ENCODE results near the gene CTTNBP2. TPM values are rescaled to one million over a fixed set of nuclear protein-coding genes. Genes with fewer than 3 reads are reported as not detected.

Gene CTTNBP2
- total and polyA plus RNA-seq, 2 experiments from 2014 or later: 7.9 to 14.5 TPM

GRCh38 chr7:117790731-117791130 lies 82.5 kb downstream of the CTTNBP2 start:
- Histone ChIP-seq H3K27me3 (no peaks in the 10 kb centered on the region), H4K20me1 (ENCODE audit: insufficient read depth, poor library complexity, severe bottlenecking) (no peaks in the 10 kb centered on the region), H2AFZ (no peak overlapping the region), H3K79me2 (no peaks in the 10 kb centered on the region), H3K9me2 (replicated peaks; ENCODE audit: insufficient read depth) (no peaks in the 10 kb centered on the region), H3K9me3 (ENCODE audit: low read depth) (no peaks in the 10 kb centered on the region), H3K4me3 (no peak overlapping the region), H3K4me2 (no peak overlapping the region), H3K27ac (no peak overlapping the region), H3K4me1 (ENCODE audit: insufficient read depth) (no peaks in the 10 kb centered on the region), H3K36me3 (replicated peaks; ENCODE audit: insufficient read depth, low read depth) (no peaks in the 10 kb centered on the region)
- TF ChIP-seq CTCF (IDR thresholded peaks at IDR 0.05; ENCODE audit: poor library complexity) (no peak), EZH2 (IDR thresholded peaks at IDR 0.05; ENCODE audit: borderline replicate concordance) (no peak), EZH2phosphoT487 (IDR thresholded peaks at IDR 0.05; ENCODE audit: low read depth, severe bottlenecking, unreplicated experiment) (no peak)
- DNase-seq (ENCODE audit: low spot score): no peak
- 85% methylated on average over 5 of the region's 5 CpGs for WGBS (ENCODE audit: low lambda C conversion rate, missing lambda C conversion rate)

- Histone ChIP-seq H3K27ac (no peak overlapping the region), H3K4me1 (ENCODE audit: insufficient read depth) (no peaks in the 10 kb centered on the region), H3K27me3 (no peaks in the 10 kb centered on the region), H4K20me1 (ENCODE audit: insufficient read depth, poor library complexity, severe bottlenecking) (no peaks in the 10 kb centered on the region), H3K9me3 (ENCODE audit: low read depth) (no peaks in the 10 kb centered on the region), H3K79me2 (no peaks in the 10 kb centered on the region), H3K4me2 (no peak overlapping the region), H3K4me3 (no peak overlapping the region), H3K36me3 (replicated peaks; ENCODE audit: insufficient read depth, low read depth) (no peaks in the 10 kb centered on the region), H2AFZ (no peak overlapping the region), H3K9me2 (replicated peaks; ENCODE audit: insufficient read depth) (no peaks in the 10 kb centered on the region)
- DNase-seq (ENCODE audit: low spot score): no peak
- TF ChIP-seq CTCF (IDR thresholded peaks at IDR 0.05; ENCODE audit: poor library complexity) (no peak), EZH2 (IDR thresholded peaks at IDR 0.05; ENCODE audit: borderline replicate concordance) (no peak), EZH2phosphoT487 (IDR thresholded peaks at IDR 0.05; ENCODE audit: low read depth, severe bottlenecking, unreplicated experiment) (no peak)
- 95% methylated on average over 2 of the region's 2 CpGs for WGBS (ENCODE audit: low lambda C conversion rate, missing lambda C conversion rate)
Observed at GRCh38 chr7:117790251-117790650, 83.0 kb downstream of the CTTNBP2 start.

GRCh38 chr7:117785431-117785830 lies 87.8 kb downstream of the CTTNBP2 start:
- no peaks in the 10 kb centered on the region for H3K4me1 ChIP-seq (ENCODE audit: insufficient read depth)
- no peaks in the 10 kb centered on the region for H3K9me3 ChIP-seq (ENCODE audit: low read depth)
- H3K9me2 ChIP-seq (replicated peaks; ENCODE audit: insufficient read depth): no peaks in the 10 kb centered on the region
- no peak overlapping the region for H3K4me2 ChIP-seq
- H3K79me2 ChIP-seq: no peaks in the 10 kb centered on the region
- no peaks in the 10 kb centered on the region for H3K36me3 ChIP-seq (replicated peaks; ENCODE audit: insufficient read depth, low read depth)
- H3K4me3 ChIP-seq: no peak overlapping the region
- H3K27ac ChIP-seq: no peak overlapping the region
- H2AFZ ChIP-seq: no peak overlapping the region
- no peaks in the 10 kb centered on the region for H4K20me1 ChIP-seq (ENCODE audit: insufficient read depth, poor library complexity, severe bottlenecking)
- WGBS (ENCODE audit: low lambda C conversion rate, missing lambda C conversion rate): 59% methylated on average over 1 of the region's 1 CpG
- no peak for DNase-seq (ENCODE audit: low spot score)
- H3K27me3 ChIP-seq: no peaks in the 10 kb centered on the region
- no peak for TF ChIP-seq EZH2phosphoT487 (IDR thresholded peaks at IDR 0.05; ENCODE audit: low read depth, severe bottlenecking, unreplicated experiment)
- TF ChIP-seq CTCF (IDR thresholded peaks at IDR 0.05; ENCODE audit: poor library complexity): no peak
- TF ChIP-seq EZH2 (IDR thresholded peaks at IDR 0.05; ENCODE audit: borderline replicate concordance): no peak

- DNase-seq (ENCODE audit: low spot score): no peak
- TF ChIP-seq EZH2phosphoT487 (IDR thresholded peaks at IDR 0.05; ENCODE audit: low read depth, severe bottlenecking, unreplicated experiment) (no peak), EZH2 (IDR thresholded peaks at IDR 0.05; ENCODE audit: borderline replicate concordance) (no peak), CTCF (IDR thresholded peaks at IDR 0.05; ENCODE audit: poor library complexity) (no peak)
- 87% methylated on average over 1 of the region's 1 CpG for WGBS (ENCODE audit: low lambda C conversion rate, missing lambda C conversion rate)
Observed at GRCh38 chr7:117784315-117784714, 88.9 kb downstream of the CTTNBP2 start.

More at GRCh38 chr7:117784315-117784714, 88.9 kb downstream of the CTTNBP2 start:
- Histone ChIP-seq H3K4me3 (no peak overlapping the region), H3K4me2 (no peak overlapping the region), H4K20me1 (ENCODE audit: insufficient read depth, poor library complexity, severe bottlenecking) (no peaks in the 10 kb centered on the region), H3K79me2 (no peaks in the 10 kb centered on the region), H3K36me3 (replicated peaks; ENCODE audit: insufficient read depth, low read depth) (no peaks in the 10 kb centered on the region), H3K4me1 (ENCODE audit: insufficient read depth) (no peaks in the 10 kb centered on the region), H3K9me3 (ENCODE audit: low read depth) (no peaks in the 10 kb centered on the region), H3K9me2 (replicated peaks; ENCODE audit: insufficient read depth) (no peaks in the 10 kb centered on the region), H3K27ac (no peak overlapping the region), H3K27me3 (no peaks in the 10 kb centered on the region), H2AFZ (no peak overlapping the region)
